Measurements from ENCODE around the gene NME3.
"Not testable (repeated sequence)": the region's sequence is repeated elsewhere in the genome, so short reads cannot be mapped to it uniquely, and the experiment has no call there.

Gene NME3

GRCh38 chr16:1771188-1771863, at the start of gene NME3:
Gene NME3 (minus strand): TSS chr16:1771543. CDS start chr16:1771534, 9 bp downstream.
- DNase-seq (ENCODE audit: low spot score), result peak; percentile 90

GRCh38 chr16:1820946-1821290, 49.6 kb upstream of the NME3 start:
- no peak for DNase-seq (ENCODE audit: low spot score)

GRCh38 chr16:1820096-1820945, 49.0 kb upstream of the NME3 start:
- no peak for DNase-seq (ENCODE audit: low spot score)

- DNase-seq (ENCODE audit: low spot score), result no peak
Measured at GRCh38 chr16:1819611-1820010, 48.3 kb upstream of the NME3 start.

GRCh38 chr16:1818873-1819525, 47.7 kb upstream of the NME3 start:
- no peak for DNase-seq (ENCODE audit: low spot score)

GRCh38 chr16:1818204-1818872, 47.0 kb upstream of the NME3 start:
- no peak for DNase-seq (ENCODE audit: low spot score)

GRCh38 chr16:1817716-1818115, 46.4 kb upstream of the NME3 start:
- DNase-seq (ENCODE audit: low spot score), result no peak

- no peak for DNase-seq (ENCODE audit: low spot score)
Measured at GRCh38 chr16:1817276-1817589, 45.9 kb upstream of the NME3 start.

- DNase-seq (ENCODE audit: low spot score), result no peak
Measured at GRCh38 chr16:1816396-1817275, 45.3 kb upstream of the NME3 start.

- no peak for DNase-seq (ENCODE audit: low spot score)
Measured at GRCh38 chr16:1815461-1815860, 44.1 kb upstream of the NME3 start.

- DNase-seq (ENCODE audit: low spot score), result no peak
Measured at GRCh38 chr16:1812732-1813163, 41.4 kb upstream of the NME3 start.

- DNase-seq (ENCODE audit: low spot score), result no peak
Measured at GRCh38 chr16:1810536-1810935, 39.2 kb upstream of the NME3 start.

- DNase-seq (ENCODE audit: low spot score), result no peak
Measured at GRCh38 chr16:1810106-1810505, 38.8 kb upstream of the NME3 start.

GRCh38 chr16:1809281-1809801, 38.0 kb upstream of the NME3 start:
- DNase-seq (ENCODE audit: low spot score), result no peak

GRCh38 chr16:1808691-1809090, 37.3 kb upstream of the NME3 start:
- DNase-seq (ENCODE audit: low spot score), result no peak

- DNase-seq (ENCODE audit: low spot score), result no peak
Measured at GRCh38 chr16:1807626-1808025, 36.3 kb upstream of the NME3 start.

- DNase-seq (ENCODE audit: low spot score), result no peak
Measured at GRCh38 chr16:1800701-1801100, 29.4 kb upstream of the NME3 start.

GRCh38 chr16:1799263-1799662, 27.9 kb upstream of the NME3 start:
- DNase-seq (ENCODE audit: low spot score), result not testable (repeated sequence)

- DNase-seq (ENCODE audit: low spot score), result no peak
Measured at GRCh38 chr16:1794908-1795666, 23.7 kb upstream of the NME3 start.

GRCh38 chr16:1794221-1794871, 23.0 kb upstream of the NME3 start:
- no peak for DNase-seq (ENCODE audit: low spot score)

Measured in left forelimb (tissue), 1 donor.